Adrenal gland (tissue), 12 donors: ENCODE data around the gene FIP1L1. TPM values are rescaled to one million over a fixed set of nuclear protein-coding genes. Genes with fewer than 3 reads are reported as not detected.
A peak's percentile ranks its signal among the peaks of the same experiment; 100 is the strongest.

Experiments
- DNase-seq, 7 donors: peaks; one replicate each; pipeline ENCODE4 v3.0.0-alpha.2; 2019 to 2020
- H3K27ac ChIP-seq, 5 donors: fragments of 200-600 bp; sonication (generic) in 4 of 5; 1 replicate in 3 of 5; 2 replicates in 2 of 5; pipeline versions ENCODE4 v1.5.1 to v1.8.0; 2016 to 2020; ENCODE audit warnings: mild to moderate bottlenecking in 1 of 5
- H3K27me3 ChIP-seq: fragments of 200-600 bp; 2 replicates; pipeline ENCODE4 v1.8.0; 2021
- H3K36me3 ChIP-seq, 2 donors: fragments of 200-600 bp; replicated peaks in 1 of 2; 1 replicate in 1 of 2; 2 replicates in 1 of 2; pipeline versions ENCODE4 v1.5.1 to v1.8.0; 2018 to 2022
- H3K4me1 ChIP-seq, 2 donors: fragments of 200-600 bp; replicated peaks in 1 of 2; 1 replicate in 1 of 2; 2 replicates in 1 of 2; pipeline versions ENCODE4 v1.5.1 to v1.8.0; 2018 to 2021
- H3K4me3 ChIP-seq, 4 donors: fragments of 200-600 bp; sonication (generic) in 3 of 4; one replicate each; pipeline ENCODE4 v1.5.1; 2016 to 2018
- H3K9me3 ChIP-seq, 3 donors: fragments of 200-600 bp; sonication (generic) in 1 of 3; replicated peaks in 1 of 3; 1 replicate in 2 of 3; 2 replicates in 1 of 3; pipeline versions ENCODE4 v1.5.1 to v1.8.0; 2016 to 2021
- POLR2A ChIP-seq, 2 donors: fragments of 450-650 bp; IDR thresholded peaks; one replicate each; pipeline ENCODE4 v1.6.1; 2017; ENCODE audit warnings: antibody characterized with exemption in 2 of 2, mild to moderate bottlenecking in 2 of 2, moderate library complexity in 1 of 2
- whole genome bisulfite sequencing, 4 donors: extraction: QIAGEN DNeasy Blood & Tissue Kit in 2 of 4; methylation state at CpG; one replicate each; pipeline versions ENCODE4 v1.1.5 to v1.1.7; 2013 to 2017; 5-methylcytosine and 5-hydroxymethylcytosine counted together
- intact Hi-C, 2 donors: fragments of 100-400 bp; cut with DNase I; formaldehyde crosslinking; loops; one replicate each; pipeline versions ENCODE4 v1.14.1 to v1.15.0; 2022 to 2023
- polyA plus RNA-seq, 3 donors: library from polyadenylated mRNA; stranded (reverse); fragments of 200-250 nt in 2 of 3; fragments of 350-450 nt in 1 of 3; fragmentation: Illumina TruSeq in 1 of 3; extraction: RNeasy Lipid Tissue Mini Kit (QIAGEN cat#74804) in 1 of 3; gene quantifications; one replicate each; pipeline ENCODE4 v1.2.3, GENCODE V29; 2013 to 2014
- total RNA-seq, 9 donors: library from RNA; depleted of rRNA in 4 of 9; stranded (reverse); fragments of >200 nt in 4 of 9; fragments of 120-200 nt in 1 of 9; fragmentation: NEBNext Ultra II Directional in 1 of 9; extraction: Animal tissue kit (Norgen Biotek cat#: 25700) in 1 of 9; gene quantifications; one replicate each; pipeline versions ENCODE4 v1.1.0 to v1.2.4, GENCODE V29; 2013 to 2023
- TF ChIP-seq, protein P1 (sequence below), 6 experiments: fragments of 450-650 bp in 4 of 6; fragments of 200-600 bp in 2 of 6; sonication (generic) in 1 of 6; IDR thresholded peaks; 1 replicate in 5 of 6; 2 replicates in 1 of 6; pipeline versions ENCODE4 v1.5.1 to v1.8.0; 2016 to 2021; ENCODE audit warnings: antibody characterized with exemption in 6 of 6, mild to moderate bottlenecking in 2 of 6, moderate library complexity in 1 of 6
- donor health status: healthy with polysubstance abuse.
- donor health status: Bipolar disorder and iron deficiency.
- donor health status: DM: yes; HTN: yes; CAD: no.
- donor health status: DM: no; HTN: no; CAD: no.
- donor health status: DM: no; HTN: no; CAD: no.
- donor health status: DM: yes; HTN: yes; CAD: no.

FIP1L1 gene
- total and polyA plus RNA-seq, 12 donors: 28.5 to 77.9 (median 62.9) TPM

DNA sequence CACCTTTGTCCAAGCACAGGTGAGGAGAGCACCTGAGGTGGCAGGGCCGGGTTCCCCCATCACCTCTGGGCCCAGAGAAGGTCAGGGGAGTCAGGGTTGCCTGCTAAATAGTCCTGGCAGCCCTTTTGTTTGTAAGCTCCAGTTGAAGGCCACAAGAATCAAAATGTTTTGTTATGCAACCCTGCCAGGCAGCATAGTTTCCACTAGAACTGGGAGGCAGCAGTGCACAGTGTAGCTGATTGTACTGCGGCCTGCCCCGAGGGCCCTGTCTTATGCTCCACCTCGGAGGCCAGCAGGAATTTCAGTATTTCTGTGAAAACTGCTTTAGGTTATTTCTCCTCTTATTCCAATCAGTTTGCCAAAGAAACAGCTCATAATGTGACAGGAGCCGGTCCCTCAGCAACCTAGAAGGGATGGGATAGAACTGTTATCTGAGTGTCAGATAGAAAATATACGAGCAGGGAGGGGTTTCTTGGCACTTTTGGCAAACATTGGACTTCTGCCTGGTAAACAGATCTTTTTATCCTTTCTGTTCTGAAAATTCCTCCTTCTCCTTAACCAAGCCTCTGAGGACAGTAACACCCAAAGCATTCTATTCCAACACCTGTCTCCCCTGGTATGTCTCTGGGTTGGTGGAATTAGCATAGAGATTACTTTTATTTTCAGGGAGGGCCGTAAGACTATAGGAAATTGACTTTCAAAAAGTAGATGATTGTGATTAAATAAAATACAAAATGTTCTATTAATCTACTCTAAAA lies 120.2 kb downstream of the FIP1L1 start:
- DNase-seq: peak; percentile 61 to 87 (median 81)
- Histone ChIP-seq H3K4me1 (peaks cover 4 to 36% of the 10 kb centered on the region in 2 donors), H3K27ac (peak overlapping the region; percentile 35 to 79 (median 77)), H3K36me3 (no peaks in the 10 kb centered on the region), H3K4me3 (no peak overlapping the region), H3K27me3 (no peaks in the 10 kb centered on the region), H3K9me3 (no peaks in the 10 kb centered on the region)
- intact Hi-C loops: loop anchor here in 1 of 2 donors (10.0 kb wide), 1 partner anchor 97 kb away; the partner anchor contains the start of gene LNX1
- WGBS, 4 donors: 25 to 51% (median 29%) methylated on average over 7 of the region's 7 CpGs
- TF ChIP-seq POLR2A (IDR thresholded peaks at IDR 0.05): peak in 1 of 2 donors; percentile 23
- TF ChIP-seq, protein P1, sequence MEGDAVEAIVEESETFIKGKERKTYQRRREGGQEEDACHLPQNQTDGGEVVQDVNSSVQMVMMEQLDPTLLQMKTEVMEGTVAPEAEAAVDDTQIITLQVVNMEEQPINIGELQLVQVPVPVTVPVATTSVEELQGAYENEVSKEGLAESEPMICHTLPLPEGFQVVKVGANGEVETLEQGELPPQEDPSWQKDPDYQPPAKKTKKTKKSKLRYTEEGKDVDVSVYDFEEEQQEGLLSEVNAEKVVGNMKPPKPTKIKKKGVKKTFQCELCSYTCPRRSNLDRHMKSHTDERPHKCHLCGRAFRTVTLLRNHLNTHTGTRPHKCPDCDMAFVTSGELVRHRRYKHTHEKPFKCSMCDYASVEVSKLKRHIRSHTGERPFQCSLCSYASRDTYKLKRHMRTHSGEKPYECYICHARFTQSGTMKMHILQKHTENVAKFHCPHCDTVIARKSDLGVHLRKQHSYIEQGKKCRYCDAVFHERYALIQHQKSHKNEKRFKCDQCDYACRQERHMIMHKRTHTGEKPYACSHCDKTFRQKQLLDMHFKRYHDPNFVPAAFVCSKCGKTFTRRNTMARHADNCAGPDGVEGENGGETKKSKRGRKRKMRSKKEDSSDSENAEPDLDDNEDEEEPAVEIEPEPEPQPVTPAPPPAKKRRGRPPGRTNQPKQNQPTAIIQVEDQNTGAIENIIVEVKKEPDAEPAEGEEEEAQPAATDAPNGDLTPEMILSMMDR (IDR thresholded peaks at IDR 0.05): peak in 2 of 6 experiments; percentile 21 to 28

DNA sequence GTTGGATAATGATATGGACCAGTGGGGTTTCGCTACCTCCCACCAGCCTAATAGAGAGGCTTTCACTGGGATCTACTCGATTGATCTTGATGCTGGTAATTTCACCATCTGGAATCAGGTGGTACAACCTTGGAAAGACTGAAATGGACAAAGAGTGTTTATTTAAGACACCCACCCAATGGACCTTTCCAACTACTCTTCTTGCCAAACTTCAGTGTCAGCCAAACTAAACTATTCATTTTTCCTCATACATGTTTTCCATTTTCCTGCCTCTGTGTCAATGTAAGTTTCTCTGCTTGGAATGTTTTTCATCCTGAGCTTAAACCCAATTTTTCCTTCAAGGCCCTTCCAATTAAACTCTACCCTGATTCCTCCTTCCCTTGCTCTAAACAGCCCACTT lies 121.3 kb downstream of the FIP1L1 start:
- Histone ChIP-seq H3K36me3 (no peaks in the 10 kb centered on the region), H3K9me3 (no peaks in the 10 kb centered on the region), H3K4me3 (no peak overlapping the region), H3K27ac (peak overlapping the region in 3 of 5 donors; percentile 38 to 77 (median 44)), H3K4me1 (peaks cover 4 to 36% of the 10 kb centered on the region in 2 donors), H3K27me3 (no peaks in the 10 kb centered on the region)
- intact Hi-C loops: loop anchor here in 1 of 2 donors (10.0 kb wide), 1 partner anchor 96 kb away; the partner anchor contains the start of gene LNX1
- DNase-seq: no peak
- TF ChIP-seq, protein P1 (IDR thresholded peaks at IDR 0.05): no peak
- TF ChIP-seq POLR2A (IDR thresholded peaks at IDR 0.05): no peak
- 92 to 96% (median 94%) methylated on average over 2 of the region's 2 CpGs for WGBS, 4 donors

DNA sequence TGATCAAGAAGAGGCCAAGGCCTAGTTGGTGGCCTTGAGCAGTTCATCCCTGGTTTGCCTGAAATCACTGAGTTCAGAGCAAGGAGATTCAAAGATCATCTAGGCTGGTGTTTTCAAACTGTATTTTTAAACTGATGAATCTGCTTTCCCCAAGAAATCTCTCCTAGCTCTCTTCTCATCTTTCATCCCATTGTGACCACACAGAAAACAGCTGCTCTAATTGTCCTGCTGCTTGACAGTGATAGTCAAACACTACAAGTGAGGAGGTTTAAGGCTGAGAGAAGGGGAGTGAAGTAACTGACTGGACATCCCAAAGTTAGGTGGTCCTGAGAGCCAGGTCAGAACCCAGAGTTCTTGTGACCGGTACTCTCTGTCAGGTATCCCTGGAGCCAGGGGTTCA lies 122.3 kb downstream of the FIP1L1 start:
- Histone ChIP-seq H3K27me3 (no peaks in the 10 kb centered on the region), H3K9me3 (no peaks in the 10 kb centered on the region), H3K4me1 (peaks cover 4 to 36% of the 10 kb centered on the region in 2 donors), H3K4me3 (no peak overlapping the region), H3K27ac (peak overlapping the region in 2 of 5 donors; percentile 12 to 77), H3K36me3 (no peaks in the 10 kb centered on the region)
- 100% methylated on average over 1 of the region's 1 CpG; no CpG with 5 or more reads in 1 of the 4 donors for WGBS, 4 donors
- DNase-seq: no peak
- TF ChIP-seq, protein P1 (IDR thresholded peaks at IDR 0.05): no peak
- TF ChIP-seq POLR2A (IDR thresholded peaks at IDR 0.05): no peak
- intact Hi-C loops: loop anchor here (10.0 kb wide), 2 partner anchors 95 to 185 kb away; partner anchors contain the start of gene LNX1 (in 1 of the 2)

DNA sequence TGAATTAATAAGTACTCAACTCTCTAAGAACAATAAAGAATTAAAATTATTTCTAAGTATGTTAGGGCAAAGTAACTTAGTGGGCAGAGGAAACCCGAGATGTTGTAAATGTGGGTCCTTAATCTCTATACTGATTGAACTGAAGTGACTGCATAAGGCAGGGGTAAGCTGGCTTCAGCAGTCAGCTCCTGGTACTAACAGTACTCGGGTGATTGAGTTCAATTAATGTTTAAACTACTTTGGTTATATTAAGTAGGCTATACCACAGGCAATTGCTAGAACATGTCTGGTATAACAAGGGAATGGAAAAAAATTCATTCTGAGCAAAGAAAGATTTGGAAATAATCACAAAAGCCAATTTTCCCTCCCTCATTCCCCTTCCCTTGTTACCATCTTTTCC lies 123.1 kb downstream of the FIP1L1 start:
- 96 to 100% (median 97%) methylated on average over 2 of the region's 2 CpGs for WGBS, 4 donors
- H3K27me3 ChIP-seq: no peaks in the 10 kb centered on the region
- DNase-seq: no peak
- H3K4me1 ChIP-seq: peaks cover 4 to 36% of the 10 kb centered on the region in 2 donors
- intact Hi-C loops: loop anchor here in 1 of 2 donors (10.0 kb wide), 1 partner anchor 184 kb away; no protein-coding TSS in a partner anchor
- H3K27ac ChIP-seq: no peak overlapping the region
- no peaks in the 10 kb centered on the region for H3K9me3 ChIP-seq
- no peak overlapping the region for H3K4me3 ChIP-seq
- H3K36me3 ChIP-seq: no peaks in the 10 kb centered on the region
- TF ChIP-seq POLR2A (IDR thresholded peaks at IDR 0.05): no peak
